WTC11 (cell line): Measurements from ENCODE around the gene RCAN2.

Experiments used
- CREB1 ChIP-seq: sonication (generic); formaldehyde crosslinking; IDR thresholded peaks from 2 replicates; pipeline ENCODE4 v1.8.0; 2023; ENCODE audit warnings: mild to moderate bottlenecking, missing genetic modification reagents
- ESRRA ChIP-seq: sonication (generic); formaldehyde crosslinking; IDR thresholded peaks from 2 replicates; pipeline ENCODE4 v1.8.1; 2022; ENCODE audit warnings: mild to moderate bottlenecking, missing genetic modification reagents, borderline replicate concordance
- FOXP1 ChIP-seq: sonication (generic); formaldehyde crosslinking; IDR thresholded peaks from 2 replicates; pipeline ENCODE4 v1.8.0; 2022; ENCODE audit warnings: missing genetic modification reagents, mild to moderate bottlenecking, moderate library complexity, borderline replicate concordance
- IRF2 ChIP-seq: sonication (generic); formaldehyde crosslinking; IDR thresholded peaks from 2 replicates; pipeline ENCODE4 v1.8.0; 2022; ENCODE audit warnings: low read depth, missing genetic modification reagents, borderline replicate concordance
- MAX ChIP-seq: sonication (generic); formaldehyde crosslinking; IDR thresholded peaks from 2 replicates; pipeline ENCODE4 v1.8.0; 2022; ENCODE audit warnings: mild to moderate bottlenecking, missing genetic modification reagents
- SP1 ChIP-seq: sonication (generic); formaldehyde crosslinking; conservative IDR thresholded peaks from 2 replicates; pipeline ENCODE4 v1.8.1; 2022; ENCODE audit warnings: missing genetic modification reagents
- TF ChIP-seq, protein P1 (sequence below): sonication (generic); formaldehyde crosslinking; conservative IDR thresholded peaks from 2 replicates; pipeline ENCODE4 v1.8.1; 2022; ENCODE audit warnings: mild to moderate bottlenecking, missing genetic modification reagents
- TF ChIP-seq, protein P2 (sequence below): sonication (generic); formaldehyde crosslinking; IDR thresholded peaks from 2 replicates; pipeline ENCODE4 v1.8.1; 2022; ENCODE audit warnings: mild to moderate bottlenecking, moderate library complexity, missing genetic modification reagents
- TF ChIP-seq, protein P3 (sequence below): sonication (generic); formaldehyde crosslinking; IDR thresholded peaks from 2 replicates; pipeline ENCODE4 v1.8.0; 2022; ENCODE audit warnings: mild to moderate bottlenecking, missing genetic modification reagents
- TF ChIP-seq, protein P4 (sequence below): fragments of 200-600 bp; IDR thresholded peaks from 2 replicates; pipeline ENCODE4 v1.8.0; 2022; ENCODE audit warnings: antibody characterized with exemption

DNA sequence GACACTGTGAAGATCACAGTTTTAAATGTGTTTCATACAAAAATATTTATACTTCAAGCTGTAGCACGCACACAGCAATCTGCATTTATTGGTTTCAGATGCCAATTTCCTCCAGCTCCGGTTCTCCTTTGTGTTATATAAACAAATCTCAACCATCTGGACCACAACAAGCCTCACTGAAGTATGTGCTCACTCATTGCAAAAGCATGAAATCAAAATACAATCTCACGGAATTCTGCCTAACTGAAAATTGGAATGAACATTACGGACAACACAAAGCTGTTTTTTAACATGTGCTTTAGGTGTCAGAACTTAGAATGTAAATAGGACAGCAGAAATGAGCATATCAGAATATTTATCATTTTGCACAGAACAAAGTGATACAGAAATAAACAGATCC lies 38.0 kb downstream of the RCAN2 start:
- TF ChIP-seq, protein P1, sequence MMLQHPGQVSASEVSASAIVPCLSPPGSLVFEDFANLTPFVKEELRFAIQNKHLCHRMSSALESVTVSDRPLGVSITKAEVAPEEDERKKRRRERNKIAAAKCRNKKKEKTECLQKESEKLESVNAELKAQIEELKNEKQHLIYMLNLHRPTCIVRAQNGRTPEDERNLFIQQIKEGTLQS (CRISPR knock-in tag), result no peak
- no peak for TF ChIP-seq ESRRA (CRISPR knock-in tag)
- no peak for TF ChIP-seq IRF2 (CRISPR knock-in tag)
- TF ChIP-seq, protein P2, sequence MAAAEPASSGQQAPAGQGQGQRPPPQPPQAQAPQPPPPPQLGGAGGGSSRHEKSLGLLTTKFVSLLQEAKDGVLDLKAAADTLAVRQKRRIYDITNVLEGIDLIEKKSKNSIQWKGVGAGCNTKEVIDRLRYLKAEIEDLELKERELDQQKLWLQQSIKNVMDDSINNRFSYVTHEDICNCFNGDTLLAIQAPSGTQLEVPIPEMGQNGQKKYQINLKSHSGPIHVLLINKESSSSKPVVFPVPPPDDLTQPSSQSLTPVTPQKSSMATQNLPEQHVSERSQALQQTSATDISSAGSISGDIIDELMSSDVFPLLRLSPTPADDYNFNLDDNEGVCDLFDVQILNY (CRISPR knock-in tag), result no peak
- TF ChIP-seq, protein P3, sequence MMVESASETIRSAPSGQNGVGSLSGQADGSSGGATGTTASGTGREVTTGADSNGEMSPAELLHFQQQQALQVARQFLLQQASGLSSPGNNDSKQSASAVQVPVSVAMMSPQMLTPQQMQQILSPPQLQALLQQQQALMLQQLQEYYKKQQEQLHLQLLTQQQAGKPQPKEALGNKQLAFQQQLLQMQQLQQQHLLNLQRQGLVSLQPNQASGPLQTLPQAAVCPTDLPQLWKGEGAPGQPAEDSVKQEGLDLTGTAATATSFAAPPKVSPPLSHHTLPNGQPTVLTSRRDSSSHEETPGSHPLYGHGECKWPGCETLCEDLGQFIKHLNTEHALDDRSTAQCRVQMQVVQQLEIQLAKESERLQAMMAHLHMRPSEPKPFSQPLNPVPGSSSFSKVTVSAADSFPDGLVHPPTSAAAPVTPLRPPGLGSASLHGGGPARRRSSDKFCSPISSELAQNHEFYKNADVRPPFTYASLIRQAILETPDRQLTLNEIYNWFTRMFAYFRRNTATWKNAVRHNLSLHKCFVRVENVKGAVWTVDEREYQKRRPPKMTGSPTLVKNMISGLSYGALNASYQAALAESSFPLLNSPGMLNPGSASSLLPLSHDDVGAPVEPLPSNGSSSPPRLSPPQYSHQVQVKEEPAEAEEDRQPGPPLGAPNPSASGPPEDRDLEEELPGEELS (CRISPR knock-in tag), result no peak
- TF ChIP-seq CREB1 (CRISPR knock-in tag), result no peak
- TF ChIP-seq, protein P4, sequence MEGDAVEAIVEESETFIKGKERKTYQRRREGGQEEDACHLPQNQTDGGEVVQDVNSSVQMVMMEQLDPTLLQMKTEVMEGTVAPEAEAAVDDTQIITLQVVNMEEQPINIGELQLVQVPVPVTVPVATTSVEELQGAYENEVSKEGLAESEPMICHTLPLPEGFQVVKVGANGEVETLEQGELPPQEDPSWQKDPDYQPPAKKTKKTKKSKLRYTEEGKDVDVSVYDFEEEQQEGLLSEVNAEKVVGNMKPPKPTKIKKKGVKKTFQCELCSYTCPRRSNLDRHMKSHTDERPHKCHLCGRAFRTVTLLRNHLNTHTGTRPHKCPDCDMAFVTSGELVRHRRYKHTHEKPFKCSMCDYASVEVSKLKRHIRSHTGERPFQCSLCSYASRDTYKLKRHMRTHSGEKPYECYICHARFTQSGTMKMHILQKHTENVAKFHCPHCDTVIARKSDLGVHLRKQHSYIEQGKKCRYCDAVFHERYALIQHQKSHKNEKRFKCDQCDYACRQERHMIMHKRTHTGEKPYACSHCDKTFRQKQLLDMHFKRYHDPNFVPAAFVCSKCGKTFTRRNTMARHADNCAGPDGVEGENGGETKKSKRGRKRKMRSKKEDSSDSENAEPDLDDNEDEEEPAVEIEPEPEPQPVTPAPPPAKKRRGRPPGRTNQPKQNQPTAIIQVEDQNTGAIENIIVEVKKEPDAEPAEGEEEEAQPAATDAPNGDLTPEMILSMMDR, result no peak
- TF ChIP-seq FOXP1 (CRISPR knock-in tag), result no peak
- no peak for TF ChIP-seq SP1 (CRISPR knock-in tag)
- TF ChIP-seq MAX (CRISPR knock-in tag), result no peak
